HG02678 (cell line): Measurements from ENCODE around the gene FAM219A.
"Not testable (repeated sequence)": the region's sequence is repeated elsewhere in the genome, so short reads cannot be mapped to it uniquely, and the experiment has no call there.

Experiments
- ATAC-seq: cut with Tn5 transposase; IDR thresholded peaks from one replicate; pipeline ENCODE4 v1.9.1; 2021; ENCODE audit warnings: mild to moderate bottlenecking, moderate library complexity; ENCODE audit not compliant: unreplicated experiment

Gene FAM219A

DNA sequence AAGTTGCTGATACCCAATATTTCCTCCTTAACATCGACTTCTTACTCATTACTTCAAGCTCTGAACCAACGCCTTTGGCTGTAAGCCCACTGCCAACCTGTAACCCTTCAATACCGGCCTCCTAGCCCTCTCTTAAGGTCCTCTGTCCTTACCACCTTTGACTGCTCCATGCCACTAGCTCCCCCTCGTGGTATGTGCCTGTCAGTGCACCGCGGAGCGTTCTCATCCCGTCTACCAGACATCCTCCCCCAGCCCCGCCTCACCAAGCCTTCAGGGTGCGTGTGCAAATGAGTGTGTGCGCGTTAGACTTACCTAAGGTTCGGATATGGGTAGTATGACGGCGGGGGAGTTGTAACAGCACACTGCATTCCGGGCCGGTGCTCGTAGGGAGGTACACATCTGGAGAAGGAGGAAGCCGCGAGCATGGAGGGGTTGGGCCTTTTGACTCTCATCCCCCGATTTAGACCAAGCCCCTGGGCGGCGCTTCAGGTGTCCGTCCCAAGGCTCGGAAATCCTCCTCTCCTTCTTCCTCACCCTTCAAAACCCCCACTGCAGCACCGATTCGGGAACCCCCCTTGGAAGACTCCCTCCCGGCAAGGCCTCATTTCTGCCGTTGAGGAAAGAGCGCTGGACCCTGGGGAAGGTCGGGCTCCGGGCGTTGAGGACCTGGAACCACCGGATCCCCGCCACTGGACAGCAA, 78.9 kb downstream of the FAM219A start:
- no peak for ATAC-seq

- ATAC-seq = no peak
Measured at GRCh38 chr9:34378376-34379060, 79.9 kb downstream of the FAM219A start.

DNA sequence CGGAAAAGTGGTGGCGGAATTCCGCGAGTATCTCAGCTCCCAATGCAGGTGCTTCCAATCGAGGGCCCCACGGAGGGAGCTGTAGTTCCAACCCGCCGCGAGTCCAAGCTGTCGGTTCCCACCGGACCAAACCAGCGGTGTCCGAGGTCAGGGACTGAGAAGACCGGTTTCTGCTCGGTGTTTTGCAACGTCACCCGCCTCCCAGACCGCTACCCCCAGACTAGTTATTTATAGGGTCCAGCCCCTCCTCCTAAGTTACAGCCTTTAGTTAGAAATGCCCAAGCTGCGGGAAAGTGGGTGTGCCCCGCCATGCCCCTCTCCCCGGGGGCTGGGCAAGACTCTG, 81.0 kb downstream of the FAM219A start:
- no peak for ATAC-seq

- ATAC-seq = peak; percentile 83
Measured at GRCh38 chr9:34376596-34377403, 81.6 kb downstream of the FAM219A start, which contains the start of gene MYORG. MYORG (minus strand) TSS chr9:34376898; CDS start chr9:34372943, 3,955 bp downstream.

GRCh38 chr9:34375901-34376595, 82.3 kb downstream of the FAM219A start:
- ATAC-seq = no peak

DNA sequence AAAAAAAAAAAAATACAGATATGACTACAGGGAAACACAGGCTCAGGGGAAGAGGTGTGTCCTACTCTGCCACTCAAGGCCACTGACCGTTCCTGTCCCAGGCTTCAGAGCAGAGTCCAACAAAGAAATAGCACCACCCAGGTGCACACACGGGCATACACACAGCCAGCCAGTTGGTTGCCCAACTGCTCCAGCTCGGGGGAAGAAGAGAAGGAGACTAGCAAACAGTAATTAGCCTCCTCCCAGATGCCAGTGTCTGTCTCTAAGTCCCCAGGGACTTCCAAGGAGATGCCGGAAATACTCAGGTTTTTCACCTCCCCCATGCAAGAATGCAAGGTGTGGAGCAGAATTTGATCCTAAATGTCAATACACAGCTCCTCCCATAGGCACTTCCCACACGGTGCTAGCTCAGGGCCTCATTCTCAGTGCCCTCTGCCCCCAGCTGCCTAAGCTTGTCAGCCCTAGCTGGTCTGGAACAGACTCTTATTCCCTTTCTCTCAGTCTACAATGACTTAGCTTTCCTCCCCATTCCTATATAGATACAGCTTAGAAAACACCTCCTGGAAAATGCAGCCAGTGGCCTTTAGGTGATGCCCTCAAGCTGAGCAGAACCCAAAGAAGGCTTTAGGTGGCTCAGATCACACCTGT, 83.3 kb downstream of the FAM219A start:
- ATAC-seq = no peak

GRCh38 chr9:34374339-34374738, 84.0 kb downstream of the FAM219A start:
- no peak for ATAC-seq

DNA sequence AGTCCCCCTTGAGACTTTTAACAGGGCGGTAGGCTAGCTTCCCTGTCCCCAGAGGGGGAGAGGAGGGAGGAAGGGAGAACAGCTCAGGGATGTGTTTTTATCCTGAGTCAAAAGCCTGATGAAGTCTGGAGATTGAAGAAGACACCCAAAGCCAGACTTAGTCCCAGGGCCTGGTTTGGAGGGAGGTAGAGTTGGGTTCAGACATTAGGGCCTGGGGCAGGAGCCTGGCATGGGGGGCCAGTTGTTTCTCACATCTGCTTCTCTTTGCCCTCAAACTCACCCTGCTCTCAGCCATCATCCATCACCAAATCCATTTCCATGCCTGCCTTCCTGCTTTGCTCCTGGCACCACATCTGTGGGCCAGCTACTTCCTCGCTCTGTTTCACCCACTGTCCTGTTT, 84.6 kb downstream of the FAM219A start:
- no peak for ATAC-seq

- no peak for ATAC-seq
Measured at GRCh38 chr9:34372467-34373011, 85.8 kb downstream of the FAM219A start.

- ATAC-seq = no peak
Measured at GRCh38 chr9:34371886-34372466, 86.4 kb downstream of the FAM219A start.

DNA sequence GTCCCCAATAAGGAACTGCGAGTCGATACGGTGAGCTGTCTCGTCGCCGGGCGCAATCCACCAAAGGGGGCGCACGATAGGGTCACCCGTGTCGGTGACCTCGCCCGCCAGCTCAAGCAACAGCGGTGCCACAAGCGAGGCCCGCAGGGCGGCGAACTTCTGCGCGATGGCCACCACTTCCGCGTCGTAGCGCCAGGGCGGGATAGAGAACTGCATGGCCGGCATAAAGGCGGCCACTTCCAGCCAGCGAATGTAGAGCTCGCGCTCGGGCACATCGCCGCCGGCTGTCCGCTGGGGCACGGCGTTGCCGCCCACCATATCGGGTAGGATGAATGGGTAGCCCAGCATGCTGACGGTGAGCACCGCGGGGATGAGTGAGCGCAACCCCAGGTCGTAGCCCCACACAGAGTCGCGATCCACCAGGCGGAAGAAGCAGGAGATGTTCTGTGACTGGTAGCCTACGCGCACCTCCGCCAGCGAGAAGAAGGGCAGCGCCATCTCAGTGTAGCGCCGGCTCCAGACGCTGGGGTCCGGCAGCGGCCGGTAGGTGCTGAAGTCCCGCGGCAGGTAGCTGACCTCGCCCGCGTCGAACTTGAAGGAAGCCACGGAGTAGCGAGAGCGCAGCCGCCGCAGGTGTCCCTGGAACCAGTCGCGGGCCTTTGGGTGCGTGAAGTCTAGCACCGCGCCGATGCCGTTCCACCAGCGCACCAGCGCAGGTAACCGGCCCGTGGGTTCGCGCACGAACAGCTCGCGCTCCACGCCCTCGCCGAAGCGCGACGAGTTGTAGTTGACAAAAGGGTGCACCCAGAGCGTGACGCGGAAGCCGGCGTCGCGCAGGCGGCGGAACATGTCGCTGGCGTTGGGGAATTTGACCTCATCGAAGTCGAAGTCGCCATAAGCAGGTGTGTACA, 87.1 kb downstream of the FAM219A start:
- ATAC-seq = no peak

DNA sequence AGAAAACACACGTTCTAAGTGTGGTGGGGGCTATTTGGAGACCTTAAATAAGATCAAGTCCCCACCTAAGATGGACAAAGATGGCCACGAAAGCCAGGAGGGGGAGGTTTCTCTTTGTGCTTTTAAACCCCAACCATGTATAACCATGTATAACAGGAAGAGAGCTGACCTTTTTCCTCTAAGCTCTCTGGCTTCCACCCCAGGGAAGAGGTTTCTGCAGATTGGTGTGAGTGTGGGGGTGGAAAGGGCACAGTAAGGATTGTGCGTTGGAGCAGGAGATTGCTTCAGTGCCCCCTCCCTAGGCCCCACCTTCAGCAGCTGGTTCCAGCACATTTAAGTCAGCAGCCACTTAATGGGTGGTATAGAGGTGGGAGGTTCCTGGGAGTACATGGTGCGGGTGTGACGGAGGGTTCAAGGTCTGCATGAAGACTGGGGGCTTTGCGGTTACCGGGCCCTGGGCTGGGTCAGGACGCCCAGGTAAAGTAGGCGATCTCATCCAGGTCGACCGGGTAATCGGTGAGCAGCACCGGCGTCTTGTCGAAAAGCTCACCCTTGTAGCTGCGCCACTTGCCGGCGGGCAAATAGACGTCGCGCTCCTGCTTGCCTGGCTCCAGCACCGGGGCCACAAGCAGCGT, 87.9 kb downstream of the FAM219A start:
- ATAC-seq = no peak

- no peak for ATAC-seq
Measured at GRCh38 chr9:34369636-34370035, 88.7 kb downstream of the FAM219A start.

GRCh38 chr9:34368796-34369195, 89.6 kb downstream of the FAM219A start:
- not testable (repeated sequence) for ATAC-seq

- ATAC-seq = not testable (repeated sequence)
Measured at GRCh38 chr9:34367751-34368410, 90.5 kb downstream of the FAM219A start.

DNA sequence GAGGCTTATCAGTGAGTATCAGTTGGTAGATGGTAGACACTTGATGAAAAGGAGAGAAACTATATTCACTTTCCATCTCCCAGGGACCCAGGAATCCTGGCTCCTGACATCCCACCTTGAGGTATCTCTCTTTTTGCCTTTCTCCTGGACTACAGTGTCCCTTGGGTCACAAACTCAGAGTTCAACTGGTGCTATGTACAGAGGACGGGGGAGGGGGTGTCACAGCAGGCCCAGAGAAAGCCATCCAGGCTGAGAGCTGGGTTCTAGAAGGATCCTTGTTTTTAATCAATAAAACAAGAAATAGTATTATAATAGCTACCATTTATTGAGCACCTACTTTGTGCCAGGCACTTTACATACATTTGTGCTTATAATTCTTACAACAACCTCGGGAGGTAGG, 92.0 kb downstream of the FAM219A start:
- ATAC-seq = no peak

DNA sequence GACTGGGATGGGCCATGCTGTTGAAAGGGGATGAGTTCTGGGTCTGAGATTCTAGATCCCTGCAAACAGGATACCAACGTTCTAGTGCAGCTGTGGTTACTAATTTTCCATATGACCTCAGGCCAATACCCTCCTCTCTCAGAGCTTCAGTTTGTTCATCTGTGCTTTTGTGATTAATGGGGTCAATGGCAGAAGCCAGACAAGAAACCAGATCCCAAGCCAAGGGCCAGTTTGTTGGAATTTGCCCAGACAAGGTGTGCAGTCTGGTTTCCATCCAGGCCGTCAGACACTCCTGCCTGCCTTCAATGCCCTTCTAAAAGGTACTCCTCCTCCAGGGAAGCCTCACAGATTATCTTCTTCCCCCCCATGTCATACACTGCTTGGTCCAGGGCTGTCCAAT, 93.1 kb downstream of the FAM219A start:
- ATAC-seq = no peak
